DOHH2 (cell line): Measurements from ENCODE around the gene C2CD4D.

Experiments
- H3F3A ChIP-seq: fragments of 200-600 bp; sonication (generic), shearing (Covaris generic); 2 replicates; pipeline ENCODE4 v1.6.0; 2016; ENCODE audit warnings: antibody characterized with exemption, mild to moderate bottlenecking; ENCODE audit not compliant: control insufficient read depth, insufficient read depth
- H3K27ac ChIP-seq: fragments of 200-600 bp; sonication (generic); 2 replicates; pipeline ENCODE4 v1.5.1; 2014; ENCODE audit warnings: low read depth, mild to moderate bottlenecking, low read length, moderate library complexity
- H3K27me3 ChIP-seq: fragments of 200-600 bp; sonication (generic); 2 replicates; pipeline ENCODE4 v1.6.1; 2014; ENCODE audit warnings: mild to moderate bottlenecking, low read length, mixed read lengths; ENCODE audit not compliant: control insufficient read depth
- H3K36me3 ChIP-seq: fragments of 200-600 bp; sonication (generic); 2 replicates; pipeline ENCODE4 v1.6.1; 2014; ENCODE audit warnings: mild to moderate bottlenecking, low read length, moderate library complexity, mixed read lengths; ENCODE audit not compliant: control insufficient read depth
- H3K4me1 ChIP-seq: fragments of 200-600 bp; sonication (generic); 2 replicates; pipeline ENCODE4 v1.6.1; 2014; ENCODE audit warnings: mild to moderate bottlenecking, low read length, mixed read lengths; ENCODE audit not compliant: control insufficient read depth
- H3K4me2 ChIP-seq: fragments of 200-600 bp; sonication (generic); 2 replicates; pipeline ENCODE4 v1.6.0; 2014; ENCODE audit warnings: mild to moderate bottlenecking, low read length, moderate library complexity
- H3K4me3 ChIP-seq: fragments of 200-600 bp; sonication (generic); 2 replicates; pipeline ENCODE4 v1.5.1; 2014; ENCODE audit warnings: mild to moderate bottlenecking, low read length, mixed read lengths
- H3K79me2 ChIP-seq: fragments of 200-600 bp; sonication (generic); 2 replicates; pipeline ENCODE4 v1.6.1; 2014; ENCODE audit warnings: mild to moderate bottlenecking, low read length, mixed read lengths; ENCODE audit not compliant: control insufficient read depth
- H3K9me2 ChIP-seq: fragments of 200-600 bp; sonication (generic); replicated peaks from 2 replicates; pipeline ENCODE4 v1.6.1; 2014; ENCODE audit warnings: mild to moderate bottlenecking, low read length, mixed read lengths; ENCODE audit not compliant: control insufficient read depth
- H3K9me3 ChIP-seq: fragments of 200-600 bp; sonication (generic); 2 replicates; pipeline ENCODE4 v1.6.1; 2014; ENCODE audit warnings: antibody characterized with exemption, low read length, mixed read lengths; ENCODE audit not compliant: control insufficient read depth, insufficient read depth
- H4K20me1 ChIP-seq: fragments of 200-600 bp; sonication (generic); 2 replicates; pipeline ENCODE4 v1.6.0; 2014; ENCODE audit warnings: low read depth, mild to moderate bottlenecking, antibody characterized with exemption, low read length, moderate library complexity; ENCODE audit not compliant: control insufficient read depth, insufficient read depth
- CTCF ChIP-seq: fragments of 200-600 bp; sonication (generic); IDR thresholded peaks from one replicate; pipeline ENCODE4 v1.5.1; 2014; ENCODE audit warnings: antibody characterized with exemption, mild to moderate bottlenecking, low read depth, low read length; ENCODE audit not compliant: poor library complexity, severe bottlenecking
- EZH2phosphoT487 ChIP-seq: fragments of 200-600 bp; sonication (generic); IDR thresholded peaks from 2 replicates; pipeline ENCODE4 v1.6.1; 2017; ENCODE audit warnings: borderline replicate concordance, mild to moderate bottlenecking, antibody characterized with exemption, low read length, moderate library complexity, mixed read lengths

The C2CD4D gene

GRCh38 chr1:151853411-151853943 is 13.9 kb upstream of the C2CD4D start, which contains the start of gene THEM5:
Gene THEM5 (minus strand): TSS chr1:151853712. CDS start chr1:151853565, 147 bp downstream.
- no peaks in the 10 kb centered on the region for H3K36me3 ChIP-seq
- H3K4me1 ChIP-seq: no peaks in the 10 kb centered on the region
- H3K4me3 ChIP-seq: no peak within 1 kb of the TSS
- H3F3A ChIP-seq: no peaks in the 10 kb centered on the region
- no peaks in the 10 kb centered on the region for H3K9me2 ChIP-seq
- H3K4me2 ChIP-seq: no peak within 1 kb of the TSS
- TF ChIP-seq EZH2phosphoT487 (no peak), CTCF (no peak)
- H3K27me3 ChIP-seq: peaks cover 11% of the 10 kb centered on the region
- H4K20me1 ChIP-seq: no peaks in the 10 kb centered on the region
- no peaks in the 10 kb centered on the region for H3K9me3 ChIP-seq
- no peak within 1 kb of the TSS for H3K27ac ChIP-seq
- no peaks in the 10 kb centered on the region for H3K79me2 ChIP-seq

DNA sequence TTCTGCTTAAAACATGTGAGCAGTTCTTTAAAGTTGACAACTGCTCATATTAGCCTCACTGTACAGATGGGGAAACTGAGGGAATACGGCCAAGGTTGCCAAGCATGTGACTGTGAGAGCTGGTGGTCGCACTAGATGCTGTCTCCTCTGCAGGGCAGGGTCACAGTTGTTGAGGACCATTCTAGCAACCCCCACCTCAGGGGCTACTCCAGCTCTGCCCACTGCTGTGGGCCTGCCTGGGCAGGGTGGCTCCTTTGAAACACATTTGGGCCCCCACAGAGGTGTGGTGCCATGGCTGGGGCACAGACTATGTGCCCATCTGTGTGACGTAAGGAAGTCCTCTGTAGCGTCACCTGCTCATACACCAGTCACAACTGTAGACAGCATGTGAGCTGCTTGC is 13.1 kb upstream of the C2CD4D start:
- no peaks in the 10 kb centered on the region for H3F3A ChIP-seq
- no peak overlapping the region for H3K4me3 ChIP-seq
- no peak overlapping the region for H3K27ac ChIP-seq
- no peak overlapping the region for H3K4me2 ChIP-seq
- H3K9me3 ChIP-seq: no peaks in the 10 kb centered on the region
- H3K4me1 ChIP-seq: no peaks in the 10 kb centered on the region
- no peaks in the 10 kb centered on the region for H3K36me3 ChIP-seq
- TF ChIP-seq EZH2phosphoT487: no peak
- TF ChIP-seq CTCF: no peak
- peaks cover 19% of the 10 kb centered on the region for H3K27me3 ChIP-seq
- no peaks in the 10 kb centered on the region for H3K79me2 ChIP-seq
- H3K9me2 ChIP-seq: no peaks in the 10 kb centered on the region
- H4K20me1 ChIP-seq: no peaks in the 10 kb centered on the region

DNA sequence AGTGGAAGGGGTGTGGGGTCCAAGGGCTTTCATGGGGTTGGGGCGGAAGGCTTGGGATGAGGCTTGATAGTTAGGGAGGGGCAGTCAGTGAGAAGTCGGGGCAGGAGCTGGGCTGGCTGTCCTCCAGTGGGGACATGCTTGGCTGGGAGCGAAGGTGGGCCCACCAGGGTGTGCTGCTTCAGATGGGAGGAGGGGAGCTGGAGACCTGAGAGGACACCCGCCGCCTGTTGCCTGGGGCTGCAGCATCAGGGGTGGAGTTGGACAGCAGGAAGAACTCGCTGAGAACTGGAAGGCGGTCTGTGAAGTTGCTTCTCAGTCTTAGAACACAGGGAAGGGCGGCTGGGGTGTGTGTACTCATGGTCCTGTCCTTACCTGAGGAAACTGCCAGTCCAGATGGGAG is 12.3 kb upstream of the C2CD4D start:
- H3K36me3 ChIP-seq: no peaks in the 10 kb centered on the region
- H3K9me2 ChIP-seq: no peaks in the 10 kb centered on the region
- no peaks in the 10 kb centered on the region for H3K4me1 ChIP-seq
- no peaks in the 10 kb centered on the region for H4K20me1 ChIP-seq
- no peaks in the 10 kb centered on the region for H3K79me2 ChIP-seq
- no peaks in the 10 kb centered on the region for H3F3A ChIP-seq
- H3K27ac ChIP-seq: no peak overlapping the region
- H3K9me3 ChIP-seq: no peaks in the 10 kb centered on the region
- peaks cover 19% of the 10 kb centered on the region for H3K27me3 ChIP-seq
- TF ChIP-seq EZH2phosphoT487 (no peak), CTCF (no peak)
- no peak overlapping the region for H3K4me2 ChIP-seq
- no peak overlapping the region for H3K4me3 ChIP-seq

DNA sequence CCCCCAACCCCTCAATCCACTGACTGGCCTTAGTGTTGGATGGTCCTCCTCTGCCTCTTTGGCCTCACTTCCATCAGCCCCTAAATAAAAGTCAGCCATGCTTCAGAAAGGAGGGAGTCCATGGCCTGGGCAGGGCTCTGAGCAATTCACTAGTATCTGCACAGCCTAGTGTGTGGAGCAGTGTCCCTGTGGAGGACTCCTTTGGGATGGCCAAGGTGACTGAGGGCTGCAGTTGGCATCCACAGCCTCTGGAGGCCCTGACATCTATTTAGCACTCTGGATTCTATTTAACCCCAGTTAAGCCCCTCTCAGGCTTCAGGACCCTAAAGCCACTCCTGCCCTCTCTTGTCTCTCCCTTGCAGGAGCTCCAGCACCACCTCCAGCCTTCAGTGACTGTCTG is 10.3 kb upstream of the C2CD4D start:
- no peaks in the 10 kb centered on the region for H3K79me2 ChIP-seq
- H3K4me1 ChIP-seq: no peaks in the 10 kb centered on the region
- H3K27ac ChIP-seq: no peak overlapping the region
- no peaks in the 10 kb centered on the region for H4K20me1 ChIP-seq
- no peak overlapping the region for H3K4me3 ChIP-seq
- peaks cover 19% of the 10 kb centered on the region for H3K27me3 ChIP-seq
- TF ChIP-seq CTCF: no peak
- TF ChIP-seq EZH2phosphoT487: no peak
- no peaks in the 10 kb centered on the region for H3K36me3 ChIP-seq
- H3F3A ChIP-seq: no peaks in the 10 kb centered on the region
- H3K9me3 ChIP-seq: no peaks in the 10 kb centered on the region
- H3K4me2 ChIP-seq: no peak overlapping the region
- H3K9me2 ChIP-seq: no peaks in the 10 kb centered on the region
